Calu3 (cell line): ENCODE measurements around the gene CLUH. TPM values are rescaled to one million over a fixed set of nuclear protein-coding genes. Genes with fewer than 3 reads are reported as not detected.

Source experiments
- BruUV-seq: library from RNA; stranded (reverse); fragments of 400-500 nt; replicated peaks from 2 replicates; lab custom pipeline; 2021; lab: Mats Ljungman, UMichigan
- CTCF ChIA-PET: fragments of 300-600 bp; sonication (Branson Sonifier 250); formaldehyde crosslinking; loops from one replicate; lab custom pipeline; 2022; ENCODE audit warnings: antibody characterized with exemption; lab: Charles Lee
- DNase-seq: peaks from one replicate; pipeline ENCODE4 v3.0.0; 2022
- H3K27ac Mint-ChIP-seq: one replicate; pipeline ENCODE4 v1.8.0; 2022; ENCODE audit warnings: mixed read lengths; ENCODE audit not compliant: unreplicated experiment
- H3K27me3 Mint-ChIP-seq: one replicate; pipeline ENCODE4 v1.8.0; 2022; ENCODE audit warnings: mixed read lengths; ENCODE audit not compliant: unreplicated experiment
- H3K36me3 Mint-ChIP-seq: one replicate; pipeline ENCODE4 v1.8.0; 2022; ENCODE audit warnings: mild to moderate bottlenecking, moderate library complexity, mixed read lengths; ENCODE audit not compliant: insufficient read depth, unreplicated experiment
- H3K4me1 Mint-ChIP-seq: one replicate; pipeline ENCODE4 v1.8.0; 2022; ENCODE audit warnings: mild to moderate bottlenecking, low read depth, mixed read lengths; ENCODE audit not compliant: unreplicated experiment
- H3K4me3 Mint-ChIP-seq: one replicate; pipeline ENCODE4 v1.8.0; 2022; ENCODE audit warnings: mild to moderate bottlenecking, low read depth, moderate library complexity, mixed read lengths; ENCODE audit not compliant: unreplicated experiment
- H3K9me3 Mint-ChIP-seq: one replicate; pipeline ENCODE4 v1.8.0; 2022; ENCODE audit warnings: low read depth, mixed read lengths; ENCODE audit not compliant: unreplicated experiment
- CTCF ChIP-seq: fragments of 200-600 bp; IDR thresholded peaks from one replicate; pipeline ENCODE4 v1.8.0; 2022; ENCODE audit warnings: antibody characterized with exemption; ENCODE audit not compliant: unreplicated experiment
- intact Hi-C: fragments of 100-400 bp; cut with micrococcal nuclease; formaldehyde crosslinking; loops from one replicate; pipeline ENCODE4 v1.10.0; 2022; ENCODE audit not compliant: unreplicated experiment
- total RNA-seq: library from RNA; stranded (reverse); gene quantifications from 2 replicates; pipeline ENCODE4 v1.2.3, GENCODE V29; 2022

Gene CLUH
- total RNA-seq, 1 experiment from 2014 or later: 103 TPM

GRCh38 chr17:2697611-2698162, 13.9 kb downstream of the CLUH start:
- Mint-ChIP-seq H3K4me3 (no peak overlapping the region), H3K27ac (no peak overlapping the region), H3K4me1 (no peaks in the 10 kb centered on the region), H3K9me3 (no peaks in the 10 kb centered on the region), H3K27me3 (no peaks in the 10 kb centered on the region), H3K36me3 (peaks cover 39% of the 10 kb centered on the region)
- no peak for TF ChIP-seq CTCF
- DNase-seq: no peak
- CTCF ChIA-PET: no interaction called here
- intact Hi-C loops: no loop called here
- BruUV-seq: no TSS peak

- Mint-ChIP-seq H3K27me3 (no peaks in the 10 kb centered on the region), H3K9me3 (no peaks in the 10 kb centered on the region), H3K4me3 (no peak overlapping the region), H3K27ac (no peak overlapping the region), H3K36me3 (peaks cover 45% of the 10 kb centered on the region), H3K4me1 (no peaks in the 10 kb centered on the region)
- CTCF ChIA-PET: no interaction called here
- no TSS peak for BruUV-seq
- TF ChIP-seq CTCF: no peak
- DNase-seq: no peak
- intact Hi-C loops: no loop called here
Measured at GRCh38 chr17:2695961-2696760, 15.4 kb downstream of the CLUH start.

GRCh38 chr17:2695243-2695960, 16.2 kb downstream of the CLUH start:
- Mint-ChIP-seq H3K9me3 (no peaks in the 10 kb centered on the region), H3K27me3 (no peaks in the 10 kb centered on the region), H3K4me3 (no peak overlapping the region), H3K27ac (no peak overlapping the region), H3K4me1 (no peaks in the 10 kb centered on the region), H3K36me3 (peaks cover 51% of the 10 kb centered on the region)
- no peak for DNase-seq
- BruUV-seq: no TSS peak
- no peak for TF ChIP-seq CTCF
- intact Hi-C loops: no loop called here
- CTCF ChIA-PET: interaction anchor here (0.6 kb wide), 1 partner anchor 412 kb away, joined by 3 read pairs; no protein-coding TSS in a partner anchor

GRCh38 chr17:2694381-2695242, 17.0 kb downstream of the CLUH start:
- TF ChIP-seq CTCF: no peak
- Mint-ChIP-seq H3K4me1 (no peaks in the 10 kb centered on the region), H3K9me3 (no peaks in the 10 kb centered on the region), H3K36me3 (peaks cover 49% of the 10 kb centered on the region), H3K4me3 (no peak overlapping the region), H3K27me3 (no peaks in the 10 kb centered on the region), H3K27ac (no peak overlapping the region)
- intact Hi-C loops: no loop called here
- DNase-seq: no peak
- CTCF ChIA-PET: interaction anchor here (0.6 kb wide), 1 partner anchor 411 kb away, joined by 3 read pairs; no protein-coding TSS in a partner anchor
- no TSS peak for BruUV-seq
